ENCODE data around the gene KCNMA1.

The KCNMA1 gene

GRCh38 chr10:77253147-77253545 lies 384.5 kb downstream of the KCNMA1 start:
- DNase-seq: no peak

- no peak for DNase-seq
Observed at GRCh38 chr10:77252380-77253146, 385.0 kb downstream of the KCNMA1 start.

GRCh38 chr10:77251297-77252013 lies 386.2 kb downstream of the KCNMA1 start:
- DNase-seq: no peak

GRCh38 chr10:77249901-77250459 lies 387.6 kb downstream of the KCNMA1 start:
- no peak for DNase-seq

GRCh38 chr10:77248104-77248790 lies 389.4 kb downstream of the KCNMA1 start:
- no peak for DNase-seq

GRCh38 chr10:77247031-77247990 lies 390.3 kb downstream of the KCNMA1 start:
- DNase-seq: no peak

- DNase-seq: no peak
Observed at GRCh38 chr10:77245953-77246352, 391.7 kb downstream of the KCNMA1 start.

- no peak for DNase-seq
Observed at GRCh38 chr10:77244746-77245145, 392.9 kb downstream of the KCNMA1 start.

GRCh38 chr10:77244286-77244685 lies 393.3 kb downstream of the KCNMA1 start:
- DNase-seq: no peak

- DNase-seq: no peak
Observed at GRCh38 chr10:77241350-77241725, 396.3 kb downstream of the KCNMA1 start.

- no peak for DNase-seq
Observed at GRCh38 chr10:77240706-77241349, 396.8 kb downstream of the KCNMA1 start.

- DNase-seq: no peak
Observed at GRCh38 chr10:77240041-77240652, 397.5 kb downstream of the KCNMA1 start.

GRCh38 chr10:77237120-77237519 lies 400.5 kb downstream of the KCNMA1 start:
- DNase-seq: no peak

GRCh38 chr10:77236700-77237099 lies 400.9 kb downstream of the KCNMA1 start:
- no peak for DNase-seq

- no peak for DNase-seq
Observed at GRCh38 chr10:77236029-77236428, 401.6 kb downstream of the KCNMA1 start.

- DNase-seq: no peak
Observed at GRCh38 chr10:77234599-77234998, 403.0 kb downstream of the KCNMA1 start.

- DNase-seq: no peak
Observed at GRCh38 chr10:77233466-77233865, 404.1 kb downstream of the KCNMA1 start.

GRCh38 chr10:77231884-77232610 lies 405.6 kb downstream of the KCNMA1 start:
- no peak for DNase-seq

GRCh38 chr10:77231375-77231774 lies 406.2 kb downstream of the KCNMA1 start:
- no peak for DNase-seq

- no peak for DNase-seq
Observed at GRCh38 chr10:77230194-77230593, 407.4 kb downstream of the KCNMA1 start.

- no peak for DNase-seq
Observed at GRCh38 chr10:77229704-77230103, 407.9 kb downstream of the KCNMA1 start.
